ENCODE results near the gene PTPRK.

PTPRK gene

DNA sequence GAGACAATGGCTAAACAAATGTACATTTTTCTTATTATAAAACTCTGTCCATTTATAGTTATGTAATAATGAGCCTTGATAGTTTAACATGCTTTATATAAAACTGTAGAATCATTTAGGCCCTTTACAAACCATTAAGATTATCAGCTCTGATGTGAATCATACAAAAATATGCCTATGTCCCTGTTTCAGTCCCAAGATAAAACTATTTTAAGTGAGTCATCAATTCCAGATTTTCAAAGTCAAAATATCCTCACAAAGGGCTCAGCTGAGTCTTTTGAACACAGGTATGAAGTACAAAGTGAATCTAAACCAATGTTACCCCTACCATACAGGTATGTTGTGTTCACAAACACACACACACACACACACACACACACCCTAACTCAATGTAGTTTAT lies 88.0 kb downstream of the PTPRK start:
- H3K14ac ChIP-seq (ENCODE audit: low read length), result no peak overlapping the region
- H3K79me1 ChIP-seq (ENCODE audit: low read length), result no peaks in the 10 kb centered on the region
- no peak overlapping the region for H2BK12ac ChIP-seq (ENCODE audit: low read length)
- H3K23ac ChIP-seq (ENCODE audit: low read length), result no peak overlapping the region
- no peaks in the 10 kb centered on the region for H3K4me1 ChIP-seq (ENCODE audit: control insufficient read depth in 1 of 2, insufficient read depth in 2 of 2, low read length in 2 of 2)
- no peak overlapping the region for H2BK5ac ChIP-seq (ENCODE audit: low read depth, low read length, poor library complexity)
- H3K27me3 ChIP-seq (ENCODE audit: insufficient read depth, low read length), result no peaks in the 10 kb centered on the region
- H4K8ac ChIP-seq (ENCODE audit: low read depth, low read length), result no peak overlapping the region
- H2AFZ ChIP-seq (ENCODE audit: insufficient read depth, low read length, poor library complexity), result no peak overlapping the region
- no peak overlapping the region for H2AK5ac ChIP-seq (ENCODE audit: low read length)
- no peak overlapping the region for H3K4me2 ChIP-seq (ENCODE audit: low read length)
- H3K9me3 ChIP-seq (ENCODE audit: insufficient read depth, low read depth, low read length), result no peaks in the 10 kb centered on the region
- H4K12ac ChIP-seq (ENCODE audit: low read depth, low read length), result no peak overlapping the region
- peak in 1 of 2 donors; percentile 72 for DNase-seq
- no peak overlapping the region for H3K18ac ChIP-seq (ENCODE audit: low read length)
- no peak overlapping the region for H3K27ac ChIP-seq (ENCODE audit: low read depth, low read length)
- no peak overlapping the region for H3K4ac ChIP-seq (ENCODE audit: low read depth, low read length)
- no peak overlapping the region for H3K9ac ChIP-seq (ENCODE audit: low read length)
- H2BK120ac ChIP-seq (ENCODE audit: insufficient read depth, low read length, poor library complexity), result no peak overlapping the region
- H4K91ac ChIP-seq (ENCODE audit: low read depth, low read length), result no peak overlapping the region
- H3K36me3 ChIP-seq (ENCODE audit: control insufficient read depth in 1 of 2, insufficient read depth in 2 of 2, low read length in 2 of 2), result no peaks in the 10 kb centered on the region
- H3K79me2 ChIP-seq (ENCODE audit: control insufficient read depth, insufficient read depth, low read length, poor library complexity), result peaks cover 2% of the 10 kb centered on the region
- no peak overlapping the region for H3K4me3 ChIP-seq (ENCODE audit: low read depth, low read length)

DNA sequence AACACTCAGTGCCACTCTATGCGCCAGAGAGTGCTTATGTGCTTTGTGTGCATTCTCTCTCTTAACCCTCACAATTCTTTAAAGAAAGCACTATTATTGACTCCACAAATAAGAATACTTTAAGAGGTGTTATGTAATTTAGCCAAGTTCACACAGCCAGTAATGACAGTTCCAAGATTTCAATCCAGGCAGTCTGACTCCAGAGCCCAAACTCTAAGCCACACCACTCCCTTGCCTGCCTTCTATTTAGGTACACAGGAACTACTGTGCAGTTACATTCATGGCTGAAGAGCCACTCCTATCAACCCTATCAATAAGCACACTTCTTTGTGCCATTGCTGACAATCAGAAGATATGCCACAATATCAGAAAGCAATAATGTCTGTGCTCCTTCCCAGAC lies 93.3 kb downstream of the PTPRK start:
- WGBS (ENCODE audit: extremely low coverage, insufficient coverage, insufficient read length), result no CpG with 5 or more reads among the region's 1 CpG

DNA sequence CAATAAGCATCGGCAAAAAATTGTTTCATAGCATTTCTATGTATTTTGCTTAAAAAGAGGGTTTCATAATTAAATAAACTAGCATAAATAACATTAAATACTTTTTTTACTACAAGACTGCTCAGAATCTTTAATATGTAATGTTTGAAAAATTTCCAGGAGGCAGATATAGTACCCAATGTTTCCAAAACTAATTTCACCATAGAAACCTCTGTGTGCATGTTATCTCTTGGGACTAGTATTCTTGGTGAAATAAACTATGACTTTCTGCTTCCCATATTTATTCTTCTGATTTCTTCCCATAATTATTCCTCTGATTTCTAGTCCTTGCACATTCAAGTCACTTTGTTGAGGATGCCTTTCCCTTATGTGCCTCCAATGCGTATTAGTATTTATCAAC lies 94.5 kb downstream of the PTPRK start:
- Histone ChIP-seq H3K14ac (ENCODE audit: low read length) (no peak overlapping the region), H3K9ac (ENCODE audit: low read length) (no peak overlapping the region), H3K79me1 (ENCODE audit: low read length) (no peaks in the 10 kb centered on the region), H4K12ac (ENCODE audit: low read depth, low read length) (no peak overlapping the region), H3K23ac (ENCODE audit: low read length) (no peak overlapping the region), H3K79me2 (ENCODE audit: control insufficient read depth, insufficient read depth, low read length, poor library complexity) (no peaks in the 10 kb centered on the region), H3K18ac (ENCODE audit: low read length) (no peak overlapping the region), H3K4me3 (ENCODE audit: low read depth, low read length) (no peak overlapping the region), H3K4me1 (ENCODE audit: control insufficient read depth in 1 of 2, insufficient read depth in 2 of 2, low read length in 2 of 2) (no peaks in the 10 kb centered on the region), H2BK5ac (ENCODE audit: low read depth, low read length, poor library complexity) (no peak overlapping the region), H2BK120ac (ENCODE audit: insufficient read depth, low read length, poor library complexity) (no peak overlapping the region), H3K36me3 (ENCODE audit: control insufficient read depth in 1 of 2, insufficient read depth in 2 of 2, low read length in 2 of 2) (no peaks in the 10 kb centered on the region), H4K91ac (ENCODE audit: low read depth, low read length) (no peak overlapping the region), H2AK5ac (ENCODE audit: low read length) (no peak overlapping the region), H3K4ac (ENCODE audit: low read depth, low read length) (no peak overlapping the region), H2BK12ac (ENCODE audit: low read length) (no peak overlapping the region), H3K4me2 (ENCODE audit: low read length) (no peak overlapping the region), H2AFZ (ENCODE audit: insufficient read depth, low read length, poor library complexity) (no peak overlapping the region), H3K27ac (ENCODE audit: low read depth, low read length) (no peak overlapping the region), H3K9me3 (ENCODE audit: insufficient read depth, low read depth, low read length) (no peaks in the 10 kb centered on the region), H3K27me3 (ENCODE audit: insufficient read depth, low read length) (no peaks in the 10 kb centered on the region), H4K8ac (ENCODE audit: low read depth, low read length) (no peak overlapping the region)
- WGBS (ENCODE audit: extremely low coverage, insufficient coverage, insufficient read length), result no CpG with 5 or more reads among the region's 2 CpGs
- DNase-seq, result no peak

More for the DNA sequence above, 93.3 kb downstream of the PTPRK start:
- H3K36me3 ChIP-seq (ENCODE audit: control insufficient read depth in 1 of 2, insufficient read depth in 2 of 2, low read length in 2 of 2), result no peaks in the 10 kb centered on the region
- H4K8ac ChIP-seq (ENCODE audit: low read depth, low read length), result no peak overlapping the region
- H3K18ac ChIP-seq (ENCODE audit: low read length), result no peak overlapping the region
- H2AK5ac ChIP-seq (ENCODE audit: low read length), result no peak overlapping the region
- H4K91ac ChIP-seq (ENCODE audit: low read depth, low read length), result no peak overlapping the region
- H3K23ac ChIP-seq (ENCODE audit: low read length), result no peak overlapping the region
- no peak for DNase-seq
- no peak overlapping the region for H3K9ac ChIP-seq (ENCODE audit: low read length)
- no peaks in the 10 kb centered on the region for H3K4me1 ChIP-seq (ENCODE audit: control insufficient read depth in 1 of 2, insufficient read depth in 2 of 2, low read length in 2 of 2)
- H3K4ac ChIP-seq (ENCODE audit: low read depth, low read length), result no peak overlapping the region
- no peak overlapping the region for H2AFZ ChIP-seq (ENCODE audit: insufficient read depth, low read length, poor library complexity)
- no peaks in the 10 kb centered on the region for H3K27me3 ChIP-seq (ENCODE audit: insufficient read depth, low read length)
- no peaks in the 10 kb centered on the region for H3K79me1 ChIP-seq (ENCODE audit: low read length)
- H3K4me3 ChIP-seq (ENCODE audit: low read depth, low read length), result no peak overlapping the region
- no peak overlapping the region for H3K14ac ChIP-seq (ENCODE audit: low read length)
- H3K4me2 ChIP-seq (ENCODE audit: low read length), result no peak overlapping the region
- no peaks in the 10 kb centered on the region for H3K79me2 ChIP-seq (ENCODE audit: control insufficient read depth, insufficient read depth, low read length, poor library complexity)
- no peak overlapping the region for H4K12ac ChIP-seq (ENCODE audit: low read depth, low read length)
- no peak overlapping the region for H2BK120ac ChIP-seq (ENCODE audit: insufficient read depth, low read length, poor library complexity)
- no peak overlapping the region for H2BK5ac ChIP-seq (ENCODE audit: low read depth, low read length, poor library complexity)
- no peak overlapping the region for H3K27ac ChIP-seq (ENCODE audit: low read depth, low read length)
- H3K9me3 ChIP-seq (ENCODE audit: insufficient read depth, low read depth, low read length), result no peaks in the 10 kb centered on the region
- no peak overlapping the region for H2BK12ac ChIP-seq (ENCODE audit: low read length)

DNA sequence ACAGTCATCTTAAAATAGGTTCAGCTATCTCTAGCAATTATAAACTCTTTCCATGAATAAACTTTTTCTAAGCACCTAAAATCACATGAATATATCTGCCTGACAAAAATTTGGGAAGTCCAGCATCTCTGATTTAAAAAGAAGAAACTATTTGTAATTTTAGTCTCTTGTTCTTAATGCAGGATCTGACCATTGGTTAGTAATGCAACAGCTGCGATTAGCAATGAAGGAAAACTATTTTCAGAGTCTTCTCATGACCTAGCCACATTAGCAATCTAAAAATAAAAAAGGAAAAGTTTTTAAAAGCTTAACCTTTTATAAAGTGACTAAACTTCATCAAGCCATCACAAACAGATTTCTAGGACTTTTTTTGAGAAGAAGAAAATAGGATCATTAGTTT lies 97.5 kb downstream of the PTPRK start:
- H3K9ac ChIP-seq (ENCODE audit: low read length), result no peak overlapping the region
- no peak overlapping the region for H4K8ac ChIP-seq (ENCODE audit: low read depth, low read length)
- no peaks in the 10 kb centered on the region for H3K79me2 ChIP-seq (ENCODE audit: control insufficient read depth, insufficient read depth, low read length, poor library complexity)
- WGBS (ENCODE audit: extremely low coverage, insufficient coverage, insufficient read length), result no CpG with 5 or more reads among the region's 1 CpG
- H2BK5ac ChIP-seq (ENCODE audit: low read depth, low read length, poor library complexity), result no peak overlapping the region
- H3K36me3 ChIP-seq (ENCODE audit: control insufficient read depth in 1 of 2, insufficient read depth in 2 of 2, low read length in 2 of 2), result no peaks in the 10 kb centered on the region
- H3K18ac ChIP-seq (ENCODE audit: low read length), result no peak overlapping the region
- no peak overlapping the region for H4K91ac ChIP-seq (ENCODE audit: low read depth, low read length)
- no peak overlapping the region for H2BK12ac ChIP-seq (ENCODE audit: low read length)
- no peaks in the 10 kb centered on the region for H3K79me1 ChIP-seq (ENCODE audit: low read length)
- no peak overlapping the region for H3K4me2 ChIP-seq (ENCODE audit: low read length)
- H3K27ac ChIP-seq (ENCODE audit: low read depth, low read length), result no peak overlapping the region
- no peak overlapping the region for H2BK120ac ChIP-seq (ENCODE audit: insufficient read depth, low read length, poor library complexity)
- H4K12ac ChIP-seq (ENCODE audit: low read depth, low read length), result no peak overlapping the region
- no peaks in the 10 kb centered on the region for H3K27me3 ChIP-seq (ENCODE audit: insufficient read depth, low read length)
- H3K23ac ChIP-seq (ENCODE audit: low read length), result no peak overlapping the region
- H2AFZ ChIP-seq (ENCODE audit: insufficient read depth, low read length, poor library complexity), result no peak overlapping the region
- no peak for DNase-seq
- peaks cover 3% of the 10 kb centered on the region for H3K9me3 ChIP-seq (ENCODE audit: insufficient read depth, low read depth, low read length)
- no peak overlapping the region for H2AK5ac ChIP-seq (ENCODE audit: low read length)
- H3K4me3 ChIP-seq (ENCODE audit: low read depth, low read length), result no peak overlapping the region
- H3K14ac ChIP-seq (ENCODE audit: low read length), result no peak overlapping the region
- no peak overlapping the region for H3K4ac ChIP-seq (ENCODE audit: low read depth, low read length)
- no peaks in the 10 kb centered on the region for H3K4me1 ChIP-seq (ENCODE audit: control insufficient read depth in 1 of 2, insufficient read depth in 2 of 2, low read length in 2 of 2)

DNA sequence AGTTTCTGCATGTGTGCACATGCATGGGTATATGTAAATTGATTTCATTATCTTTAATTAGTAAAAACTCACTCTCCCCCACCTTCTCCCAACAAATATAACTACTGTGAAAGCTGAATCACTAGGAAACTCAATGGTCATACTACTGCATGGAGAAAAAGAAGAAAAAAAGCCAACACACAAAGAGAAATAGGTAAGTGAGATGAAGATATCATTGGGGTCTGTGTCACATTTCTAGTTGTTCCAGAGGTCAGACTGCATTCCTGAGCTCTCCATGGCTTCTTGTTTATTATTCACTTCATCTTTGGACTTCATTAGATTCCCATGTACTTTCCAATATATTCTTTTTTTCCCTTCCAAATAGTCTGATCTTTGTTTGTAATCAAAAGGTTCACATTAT lies 98.2 kb downstream of the PTPRK start:
- H2BK120ac ChIP-seq (ENCODE audit: insufficient read depth, low read length, poor library complexity), result no peak overlapping the region
- H3K4me1 ChIP-seq (ENCODE audit: control insufficient read depth in 1 of 2, insufficient read depth in 2 of 2, low read length in 2 of 2), result no peaks in the 10 kb centered on the region
- H2AK5ac ChIP-seq (ENCODE audit: low read length), result no peak overlapping the region
- H3K36me3 ChIP-seq (ENCODE audit: control insufficient read depth in 1 of 2, insufficient read depth in 2 of 2, low read length in 2 of 2), result no peaks in the 10 kb centered on the region
- no peak overlapping the region for H4K8ac ChIP-seq (ENCODE audit: low read depth, low read length)
- H3K4ac ChIP-seq (ENCODE audit: low read depth, low read length), result no peak overlapping the region
- H3K9me3 ChIP-seq (ENCODE audit: insufficient read depth, low read depth, low read length), result peaks cover 3% of the 10 kb centered on the region
- H3K18ac ChIP-seq (ENCODE audit: low read length), result no peak overlapping the region
- no peak overlapping the region for H3K23ac ChIP-seq (ENCODE audit: low read length)
- no peaks in the 10 kb centered on the region for H3K27me3 ChIP-seq (ENCODE audit: insufficient read depth, low read length)
- no peak overlapping the region for H3K4me2 ChIP-seq (ENCODE audit: low read length)
- H2BK5ac ChIP-seq (ENCODE audit: low read depth, low read length, poor library complexity), result no peak overlapping the region
- DNase-seq, result no peak
- H4K91ac ChIP-seq (ENCODE audit: low read depth, low read length), result no peak overlapping the region
- H3K14ac ChIP-seq (ENCODE audit: low read length), result no peak overlapping the region
- no peaks in the 10 kb centered on the region for H3K79me1 ChIP-seq (ENCODE audit: low read length)
- H4K12ac ChIP-seq (ENCODE audit: low read depth, low read length), result no peak overlapping the region
- no peak overlapping the region for H2BK12ac ChIP-seq (ENCODE audit: low read length)
- H3K4me3 ChIP-seq (ENCODE audit: low read depth, low read length), result no peak overlapping the region
- H3K79me2 ChIP-seq (ENCODE audit: control insufficient read depth, insufficient read depth, low read length, poor library complexity), result no peaks in the 10 kb centered on the region
- no peak overlapping the region for H2AFZ ChIP-seq (ENCODE audit: insufficient read depth, low read length, poor library complexity)
- H3K27ac ChIP-seq (ENCODE audit: low read depth, low read length), result no peak overlapping the region
- no peak overlapping the region for H3K9ac ChIP-seq (ENCODE audit: low read length)
